Aorta (tissue), 5 donors: ENCODE data around the gene KLK7. TPM values are rescaled to one million over a fixed set of nuclear protein-coding genes. Genes with fewer than 3 reads are reported as not detected.

Experiments
- ATAC-seq: fragments of 200-7000 bp; cut with Tn5 transposase; one replicate; pipeline ENCODE4 v1.9.1; 2022; ENCODE audit warnings: moderate library complexity; ENCODE audit not compliant: low FRiP score
- DNase-seq, 2 donors: peaks; one replicate each; pipeline ENCODE4 v3.0.0-alpha.2; 2020
- H3K27ac ChIP-seq, 2 donors: one replicate each; pipeline ENCODE4 v1.5.1; 2013; ENCODE audit warnings: low read length in 2 of 2, mild to moderate bottlenecking in 2 of 2, moderate library complexity in 2 of 2, control low read depth in 1 of 2, inconsistent platforms in 1 of 2, low read depth in 1 of 2
- H3K27me3 ChIP-seq, 2 donors: one replicate each; pipeline ENCODE4 v1.6.1; 2013; ENCODE audit warnings: control low read depth in 1 of 2, low read length in 1 of 2, mild to moderate bottlenecking in 1 of 2, moderate library complexity in 1 of 2; ENCODE audit not compliant: insufficient read depth in 2 of 2, control insufficient read depth in 1 of 2
- H3K36me3 ChIP-seq, 2 donors: one replicate each; pipeline ENCODE4 v1.6.1; 2013; ENCODE audit warnings: control low read depth in 1 of 2, low read length in 1 of 2, mild to moderate bottlenecking in 1 of 2; ENCODE audit not compliant: insufficient read depth in 2 of 2, control insufficient read depth in 1 of 2
- H3K4me1 ChIP-seq, 2 donors: one replicate each; pipeline ENCODE4 v1.6.1; 2013; ENCODE audit warnings: low read length in 2 of 2, control low read depth in 1 of 2, mild to moderate bottlenecking in 1 of 2, moderate library complexity in 1 of 2; ENCODE audit not compliant: insufficient read depth in 2 of 2, control insufficient read depth in 1 of 2
- H3K4me3 ChIP-seq, 2 donors: one replicate each; pipeline ENCODE4 v1.5.1; 2013; ENCODE audit warnings: low read length in 2 of 2, control low read depth in 1 of 2, mild to moderate bottlenecking in 1 of 2
- H3K9me3 ChIP-seq: one replicate; pipeline ENCODE4 v1.6.1; 2013; ENCODE audit warnings: mild to moderate bottlenecking, low read length; ENCODE audit not compliant: control insufficient read depth
- WGBS, 2 donors: extraction: QIAGEN DNeasy Blood & Tissue Kit; methylation state at CpG; one replicate each; pipeline ENCODE4 v1.1.7; 2013; 5-methylcytosine and 5-hydroxymethylcytosine counted together
- intact Hi-C, 2 donors: fragments of 100-400 bp; cut with DNase I; formaldehyde crosslinking; loops; one replicate each; pipeline versions ENCODE4 v1.14.2 to v1.15.0; 2022
- polyA plus RNA-seq, 2 donors: library from polyadenylated mRNA; stranded (reverse); fragments of 200-250 nt; gene quantifications; one replicate each; pipeline ENCODE4 v1.2.3, GENCODE V29; 2013
- total RNA-seq, 2 donors: library from RNA; stranded (reverse); fragmentation: NEBNext Ultra II Directional; extraction: Animal tissue kit (Norgen Biotek cat#: 25700); gene quantifications; one replicate each; pipeline ENCODE4 v1.2.1, GENCODE V29; 2021
- donor health status: healthy with polysubstance abuse.
- donor health status: Bipolar disorder and iron deficiency.
- donor health status: DM: no; HTN: no; CAD: no.
- donor health status: DM: no; HTN: no; CAD: no.
- donor health status: DM: yes; HTN: yes; CAD: no.

KLK7 gene
- total and polyA plus RNA-seq, 4 donors: not detected

GRCh38 chr19:51016798-51017683 is 33.3 kb upstream of the KLK7 start:
- Histone ChIP-seq H3K4me1 (no peaks in the 10 kb centered on the region), H3K36me3 (no peaks in the 10 kb centered on the region), H3K9me3 (no peaks in the 10 kb centered on the region), H3K27me3 (no peaks in the 10 kb centered on the region), H3K4me3 (no peak overlapping the region), H3K27ac (no peak overlapping the region)
- DNase-seq (peak in 1 of 2 donors; percentile 62), ATAC-seq (no peak)
- intact Hi-C loops: no loop called here
- WGBS, 2 donors: 1% methylated on average over 64 to 68 of the region's 68 CpGs

- no peak for ATAC-seq
- H3K27ac ChIP-seq: no peak overlapping the region
- H3K36me3 ChIP-seq: no peaks in the 10 kb centered on the region
- no peaks in the 10 kb centered on the region for H3K4me1 ChIP-seq
- no peak overlapping the region for H3K4me3 ChIP-seq
- no peaks in the 10 kb centered on the region for H3K9me3 ChIP-seq
- intact Hi-C loops: no loop called here
- H3K27me3 ChIP-seq: no peaks in the 10 kb centered on the region
- 81 to 88% methylated on average over 19 of the region's 19 CpGs for WGBS, 2 donors
- no peak for DNase-seq
Measured at GRCh38 chr19:51015691-51016267, 32.1 kb upstream of the KLK7 start.

GRCh38 chr19:51014242-51014641 is 30.5 kb upstream of the KLK7 start:
- ATAC-seq (no peak), DNase-seq (no peak)
- WGBS, 2 donors: 90 to 91% methylated on average over 6 of the region's 6 CpGs
- H3K27me3 ChIP-seq: no peaks in the 10 kb centered on the region
- H3K36me3 ChIP-seq: no peaks in the 10 kb centered on the region
- H3K4me1 ChIP-seq: no peaks in the 10 kb centered on the region
- intact Hi-C loops: no loop called here
- no peak overlapping the region for H3K4me3 ChIP-seq
- H3K27ac ChIP-seq: no peak overlapping the region
- no peaks in the 10 kb centered on the region for H3K9me3 ChIP-seq

GRCh38 chr19:51012661-51013190 is 29.0 kb upstream of the KLK7 start:
- Histone ChIP-seq H3K36me3 (no peaks in the 10 kb centered on the region), H3K27ac (no peak overlapping the region), H3K4me3 (no peak overlapping the region), H3K27me3 (no peaks in the 10 kb centered on the region), H3K9me3 (no peaks in the 10 kb centered on the region), H3K4me1 (no peaks in the 10 kb centered on the region)
- intact Hi-C loops: no loop called here
- WGBS, 2 donors: 63 to 68% methylated on average over 12 of the region's 12 CpGs
- no peak for ATAC-seq
- DNase-seq: peak in 1 of 2 donors; percentile 14

DNA sequence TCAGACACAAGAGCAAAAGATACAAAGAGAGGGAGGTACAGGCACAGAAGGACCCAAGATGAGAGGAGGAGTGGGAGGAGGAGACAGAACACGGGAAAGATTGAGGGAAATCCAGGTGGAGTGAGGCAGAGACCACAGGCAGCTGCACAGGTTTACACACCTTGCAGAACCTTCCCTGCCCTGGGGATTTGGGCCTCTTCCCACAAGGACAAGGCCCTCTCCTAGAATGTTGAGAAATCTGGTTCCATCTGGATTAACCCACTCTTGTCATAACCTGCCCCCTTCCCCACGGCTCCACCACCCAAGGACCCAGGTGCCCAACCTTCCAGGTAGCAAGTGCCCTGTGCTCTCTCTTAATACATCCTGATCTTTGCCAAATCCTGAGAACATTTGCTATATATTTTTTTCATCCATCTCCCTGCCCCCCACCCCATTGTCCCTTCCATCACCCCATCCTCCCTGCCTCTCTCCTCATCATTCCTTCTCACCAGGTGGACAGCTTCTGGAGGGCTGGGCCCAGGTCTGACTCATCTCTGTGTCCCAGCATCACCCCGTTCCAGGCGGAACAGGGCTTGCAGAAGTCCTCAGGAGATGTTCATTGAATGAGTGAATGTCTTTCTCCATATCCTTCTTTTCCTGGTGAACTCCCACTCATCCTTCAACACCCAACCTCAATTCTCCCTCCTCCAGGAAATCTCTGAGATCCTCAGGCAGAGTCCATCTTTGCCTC is 26.5 kb upstream of the KLK7 start:
- no peaks in the 10 kb centered on the region for H3K4me1 ChIP-seq
- no peaks in the 10 kb centered on the region for H3K9me3 ChIP-seq
- no peaks in the 10 kb centered on the region for H3K27me3 ChIP-seq
- no peak overlapping the region for H3K4me3 ChIP-seq
- no peak overlapping the region for H3K27ac ChIP-seq
- DNase-seq: peak in 1 of 2 donors; percentile 53
- WGBS, 2 donors: 72 to 76% methylated on average over 4 of the region's 4 CpGs
- ATAC-seq: no peak
- intact Hi-C loops: no loop called here
- H3K36me3 ChIP-seq: no peaks in the 10 kb centered on the region

DNA sequence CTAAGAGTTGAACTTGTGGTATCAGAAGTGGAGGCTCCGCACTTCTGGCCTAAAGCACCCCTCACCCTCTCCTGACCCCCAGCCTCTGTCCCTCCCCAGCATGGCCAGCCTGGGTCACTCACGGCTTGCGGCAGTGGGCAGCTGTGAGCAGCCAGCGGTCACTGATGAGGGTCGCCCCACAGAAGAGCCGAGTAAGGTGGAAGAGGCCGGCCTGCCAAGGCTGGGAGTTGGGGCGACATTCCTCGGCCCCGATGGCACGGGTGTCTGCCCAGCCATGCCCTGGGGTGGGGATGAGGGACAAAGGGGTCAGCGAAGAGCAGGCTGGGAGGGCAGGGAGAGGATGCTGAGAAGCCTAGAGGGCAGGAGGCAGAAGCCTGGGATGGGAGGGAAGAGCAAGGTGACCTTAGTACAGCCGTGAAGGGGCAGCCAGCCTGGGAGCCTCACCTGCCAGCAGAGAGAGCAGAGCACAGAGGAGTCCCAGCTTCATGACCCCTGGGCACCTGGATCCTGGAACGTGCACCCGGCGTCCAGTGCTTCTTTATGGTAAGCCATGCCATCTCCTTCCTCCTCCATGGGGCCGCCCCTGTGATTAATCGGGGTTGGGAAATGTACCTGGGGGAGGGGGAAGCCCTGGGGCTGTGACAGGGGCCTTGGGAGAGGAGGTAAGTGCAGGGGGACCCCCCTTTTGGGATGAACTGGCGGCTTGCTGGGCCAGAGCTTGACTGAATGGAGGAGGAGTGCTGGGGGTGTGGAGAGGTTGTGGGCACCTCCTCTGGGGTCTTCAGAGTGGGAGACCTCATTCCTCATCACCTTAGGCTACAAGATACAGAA is 25.6 kb upstream of the KLK7 start:
- no peak overlapping the region for H3K4me3 ChIP-seq
- ATAC-seq: no peak
- intact Hi-C loops: no loop called here
- no peaks in the 10 kb centered on the region for H3K9me3 ChIP-seq
- no peaks in the 10 kb centered on the region for H3K27me3 ChIP-seq
- WGBS, 2 donors: 69 to 71% methylated on average over 18 to 19 of the region's 19 CpGs
- H3K27ac ChIP-seq: no peak overlapping the region
- no peaks in the 10 kb centered on the region for H3K4me1 ChIP-seq
- H3K36me3 ChIP-seq: no peaks in the 10 kb centered on the region
- DNase-seq: peak in 1 of 2 donors; percentile 35

DNA sequence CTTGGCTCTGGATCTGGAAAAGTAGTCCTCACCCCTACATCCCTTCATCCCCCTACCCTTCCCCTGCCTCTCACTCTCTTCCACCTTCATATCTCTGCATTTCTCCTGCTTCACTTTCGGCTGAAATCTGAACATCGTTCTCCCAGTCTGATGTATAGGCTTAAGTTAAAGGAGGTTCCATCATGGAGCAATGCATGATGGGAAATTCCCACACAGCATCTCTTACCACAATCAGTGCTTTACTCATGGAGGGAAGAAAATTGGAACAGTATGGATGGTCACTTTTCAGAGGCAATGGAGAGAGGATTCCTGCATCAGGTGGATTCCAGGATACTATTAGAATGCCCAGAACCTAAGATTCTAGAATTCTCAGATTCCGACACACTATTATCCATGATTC is 23.8 kb upstream of the KLK7 start:
- H3K36me3 ChIP-seq: no peaks in the 10 kb centered on the region
- no peak for ATAC-seq
- WGBS, 2 donors: 81 to 82% methylated on average over 3 of the region's 3 CpGs
- no peaks in the 10 kb centered on the region for H3K27me3 ChIP-seq
- H3K4me1 ChIP-seq: no peaks in the 10 kb centered on the region
- DNase-seq: no peak
- H3K9me3 ChIP-seq: no peaks in the 10 kb centered on the region
- H3K27ac ChIP-seq: no peak overlapping the region
- H3K4me3 ChIP-seq: no peak overlapping the region
- intact Hi-C loops: no loop called here

DNA sequence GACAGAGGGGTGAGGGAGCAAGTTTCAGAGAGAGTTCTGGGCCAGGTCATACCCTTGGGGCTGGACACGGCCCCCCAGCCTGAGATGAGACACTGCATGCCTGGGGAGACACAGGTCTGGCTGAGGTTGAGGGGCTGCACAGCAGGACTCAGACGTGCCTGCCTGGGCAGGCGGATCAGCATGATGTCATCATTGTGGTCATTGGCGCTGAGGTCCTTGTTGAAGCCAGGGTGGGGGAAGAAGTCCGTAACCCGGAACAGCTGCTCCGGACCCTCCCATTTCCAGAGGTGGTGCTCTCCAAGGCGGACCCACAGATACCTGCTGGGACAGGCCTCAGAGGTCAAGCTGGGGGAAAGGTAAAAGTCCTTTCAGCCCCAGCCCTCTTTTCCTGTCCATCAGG is 22.7 kb upstream of the KLK7 start:
- H3K4me1 ChIP-seq: no peaks in the 10 kb centered on the region
- H3K9me3 ChIP-seq: no peaks in the 10 kb centered on the region
- no peaks in the 10 kb centered on the region for H3K36me3 ChIP-seq
- no peak overlapping the region for H3K27ac ChIP-seq
- no peak overlapping the region for H3K4me3 ChIP-seq
- DNase-seq (peak in 1 of 2 donors; percentile 48), ATAC-seq (no peak)
- WGBS, 2 donors: 46 to 51% methylated on average over 8 of the region's 8 CpGs
- no peaks in the 10 kb centered on the region for H3K27me3 ChIP-seq
- intact Hi-C loops: no loop called here
